Fibroblast of mammary gland (primary cell): ENCODE data around the gene FOLR3.

ENCODE experiments used
- DNase-seq: peaks from one replicate; pipeline ENCODE4 v3.0.0-alpha.2; 2010; ENCODE audit warnings: low read depth
- H3K4me3 ChIP-seq: 2 replicates; pipeline ENCODE4 v1.5.1; 2011; ENCODE audit warnings: low read depth, mild to moderate bottlenecking, low read length, moderate library complexity; ENCODE audit not compliant: control insufficient read depth
- TF ChIP-seq, protein P1 (sequence below): conservative IDR thresholded peaks from 2 replicates; pipeline ENCODE4 v1.5.1; 2011; ENCODE audit warnings: low read depth, low read length, inconsistent platforms; ENCODE audit not compliant: control insufficient read depth, insufficient read depth

The FOLR3 gene

DNA sequence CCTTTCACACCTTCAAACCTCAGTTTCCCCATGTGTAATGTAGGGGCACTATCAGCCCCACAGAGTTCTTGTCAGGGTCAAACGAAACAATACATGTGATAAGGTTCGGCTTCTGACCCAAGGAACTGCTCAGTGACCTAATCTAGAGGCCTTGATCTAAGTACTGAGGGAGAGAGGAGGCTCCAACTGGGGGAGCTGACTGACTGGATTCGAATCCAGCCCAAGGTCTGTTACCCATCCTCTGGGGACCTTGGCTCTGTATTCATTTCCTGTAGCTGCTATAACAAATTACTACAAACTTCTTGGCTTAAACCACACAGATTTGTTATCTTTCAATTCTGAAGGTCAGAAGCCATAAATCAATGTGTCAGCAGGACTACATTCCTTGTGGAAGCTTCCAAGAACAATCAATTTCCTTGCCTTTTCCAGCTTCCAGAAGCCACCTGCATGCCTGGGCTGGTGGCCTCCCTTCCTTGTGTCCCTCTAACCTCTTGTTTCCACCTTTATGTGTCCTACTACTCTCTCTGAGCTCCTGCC, 12.3 kb upstream of the FOLR3 start:
- TF ChIP-seq, protein P1, sequence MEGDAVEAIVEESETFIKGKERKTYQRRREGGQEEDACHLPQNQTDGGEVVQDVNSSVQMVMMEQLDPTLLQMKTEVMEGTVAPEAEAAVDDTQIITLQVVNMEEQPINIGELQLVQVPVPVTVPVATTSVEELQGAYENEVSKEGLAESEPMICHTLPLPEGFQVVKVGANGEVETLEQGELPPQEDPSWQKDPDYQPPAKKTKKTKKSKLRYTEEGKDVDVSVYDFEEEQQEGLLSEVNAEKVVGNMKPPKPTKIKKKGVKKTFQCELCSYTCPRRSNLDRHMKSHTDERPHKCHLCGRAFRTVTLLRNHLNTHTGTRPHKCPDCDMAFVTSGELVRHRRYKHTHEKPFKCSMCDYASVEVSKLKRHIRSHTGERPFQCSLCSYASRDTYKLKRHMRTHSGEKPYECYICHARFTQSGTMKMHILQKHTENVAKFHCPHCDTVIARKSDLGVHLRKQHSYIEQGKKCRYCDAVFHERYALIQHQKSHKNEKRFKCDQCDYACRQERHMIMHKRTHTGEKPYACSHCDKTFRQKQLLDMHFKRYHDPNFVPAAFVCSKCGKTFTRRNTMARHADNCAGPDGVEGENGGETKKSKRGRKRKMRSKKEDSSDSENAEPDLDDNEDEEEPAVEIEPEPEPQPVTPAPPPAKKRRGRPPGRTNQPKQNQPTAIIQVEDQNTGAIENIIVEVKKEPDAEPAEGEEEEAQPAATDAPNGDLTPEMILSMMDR, result no peak
- DNase-seq, result no peak
- H3K4me3 ChIP-seq, result no peak overlapping the region

DNA sequence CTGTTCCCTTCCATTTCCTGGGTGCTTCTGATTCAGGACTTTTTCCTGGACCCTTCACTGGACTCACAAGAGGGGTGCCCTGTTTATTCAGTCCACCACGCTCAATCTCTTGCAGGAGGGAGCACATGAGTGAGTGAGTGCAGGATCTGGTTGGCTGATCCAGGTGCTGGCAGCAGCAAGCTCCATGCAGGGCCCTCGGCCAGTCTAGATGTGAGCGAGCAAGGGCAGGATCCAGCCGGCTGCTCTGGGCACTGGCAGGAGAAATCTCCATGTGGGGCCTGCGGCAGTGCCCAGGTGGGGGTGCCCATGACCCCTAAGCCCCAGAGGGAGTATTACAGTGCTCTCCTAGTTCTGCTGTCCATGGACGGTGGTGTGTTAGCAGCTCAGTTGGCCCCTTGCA, 11.5 kb upstream of the FOLR3 start:
- TF ChIP-seq, protein P1, result no peak
- no peak for DNase-seq
- H3K4me3 ChIP-seq, result no peak overlapping the region

DNA sequence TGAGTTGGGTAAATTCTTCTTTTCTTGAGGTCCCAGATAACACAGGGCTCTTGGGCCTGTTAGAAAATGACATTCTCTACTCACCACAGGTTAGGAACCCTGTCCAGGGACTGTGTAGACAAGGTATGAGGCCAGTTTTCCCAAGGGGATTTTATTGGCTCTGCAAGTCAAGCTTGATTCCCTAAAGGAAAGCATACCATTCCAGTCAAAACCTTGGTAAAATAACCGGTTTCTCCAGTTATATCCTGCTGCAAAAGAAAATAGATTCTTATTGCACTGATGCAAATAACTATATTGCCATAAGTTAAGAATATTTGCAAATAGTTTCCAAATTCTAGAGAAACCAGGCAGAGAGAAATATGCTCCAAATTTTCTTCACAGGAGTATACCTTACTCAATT, 9.6 kb upstream of the FOLR3 start:
- H3K4me3 ChIP-seq, result no peak overlapping the region
- TF ChIP-seq, protein P1, result no peak
- DNase-seq, result no peak

DNA sequence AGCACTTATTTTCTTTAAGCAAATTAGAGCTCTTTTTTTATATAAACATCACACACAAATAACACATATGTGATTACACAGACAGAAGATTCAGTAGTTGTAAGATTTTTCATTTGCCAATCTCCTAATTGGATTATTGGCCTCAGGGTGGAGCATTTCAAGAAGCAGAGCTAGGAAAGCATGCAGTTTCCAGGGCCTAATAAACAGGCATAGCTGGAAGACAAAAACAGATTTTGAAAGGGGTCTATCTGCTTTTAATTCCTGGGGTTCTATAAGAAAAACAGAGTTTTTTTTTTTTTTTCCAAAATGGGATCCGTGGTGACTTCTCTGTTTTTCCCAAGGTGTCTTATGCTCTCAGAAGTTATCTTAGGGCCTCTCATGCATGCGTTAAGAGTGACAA, 7.6 kb upstream of the FOLR3 start:
- TF ChIP-seq, protein P1, result no peak
- DNase-seq, result no peak
- H3K4me3 ChIP-seq, result no peak overlapping the region

DNA sequence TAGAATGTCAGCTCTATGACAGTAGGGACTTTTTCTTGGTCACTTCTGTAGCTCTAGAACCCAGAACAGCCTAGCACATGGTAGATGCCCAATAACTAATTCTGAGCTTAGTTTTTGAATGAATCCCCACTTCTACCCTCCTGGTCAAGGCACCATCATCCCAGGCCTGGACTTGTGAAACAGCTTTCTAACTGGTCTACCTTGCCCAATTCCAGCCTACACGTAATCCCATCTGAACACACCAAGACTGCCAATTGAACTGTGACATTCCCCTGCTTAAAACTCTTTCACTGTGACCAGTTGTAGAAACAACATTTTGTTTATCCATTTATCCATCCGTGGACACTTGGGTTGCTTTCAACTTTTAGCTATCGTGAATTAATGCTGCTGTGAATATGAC, 6.1 kb upstream of the FOLR3 start:
- H3K4me3 ChIP-seq, result no peak overlapping the region
- no peak for DNase-seq
- TF ChIP-seq, protein P1, result no peak

DNA sequence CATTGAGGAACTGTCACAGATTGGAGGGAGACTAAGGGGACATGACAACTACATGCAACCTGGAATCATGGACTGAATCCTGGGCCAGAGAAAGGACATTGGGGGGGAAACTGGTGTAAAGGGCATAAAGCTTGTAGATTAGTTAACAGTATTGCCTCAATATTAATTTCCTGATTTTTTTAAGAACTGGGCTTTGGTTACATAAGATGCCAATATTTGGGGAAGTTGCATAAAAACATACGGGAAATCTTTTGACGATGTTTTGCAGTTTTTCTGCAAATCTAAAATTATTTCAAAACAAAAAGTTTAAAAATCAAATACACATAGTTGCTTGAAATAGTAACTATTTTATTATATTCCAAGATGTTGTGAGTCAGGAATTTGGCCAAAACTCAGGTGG, 2.9 kb upstream of the FOLR3 start:
- TF ChIP-seq, protein P1, result no peak
- no peak overlapping the region for H3K4me3 ChIP-seq
- no peak for DNase-seq

DNA sequence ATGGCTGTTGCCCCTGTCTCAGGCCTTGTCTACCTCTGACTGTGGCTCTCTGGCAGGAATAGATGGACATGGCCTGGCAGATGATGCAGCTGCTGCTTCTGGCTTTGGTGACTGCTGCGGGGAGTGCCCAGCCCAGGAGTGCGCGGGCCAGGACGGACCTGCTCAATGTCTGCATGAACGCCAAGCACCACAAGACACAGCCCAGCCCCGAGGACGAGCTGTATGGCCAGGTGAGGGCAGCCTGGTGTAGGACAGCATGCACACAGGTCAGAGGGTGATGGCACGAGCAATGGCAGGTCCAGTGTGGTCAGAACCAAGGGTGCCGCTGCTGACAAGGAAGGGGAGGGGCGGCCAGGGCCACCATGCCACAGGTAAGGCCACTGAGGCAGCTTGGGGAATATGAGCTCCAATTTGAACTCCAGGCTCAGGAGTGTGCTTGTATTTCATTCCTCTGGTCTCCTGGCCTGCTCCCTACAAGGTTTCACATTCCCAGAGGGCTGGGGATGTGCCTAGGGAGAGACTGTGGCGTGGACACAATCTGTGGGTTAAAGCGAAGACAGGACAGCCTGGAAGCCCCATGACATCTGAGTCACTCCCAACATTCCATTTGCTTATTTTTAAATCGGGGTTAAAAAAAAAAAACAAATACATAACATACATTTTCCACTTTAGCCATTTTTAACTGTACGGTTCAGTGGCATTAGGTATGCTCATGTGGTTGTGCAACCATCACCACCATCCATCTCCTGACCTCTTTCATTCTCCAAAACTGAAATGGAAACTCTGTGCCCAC, 562 bp downstream of the FOLR3 start:
- no peak overlapping the region for H3K4me3 ChIP-seq
- DNase-seq, result no peak
- TF ChIP-seq, protein P1, result no peak
